OCI-LY3 (cell line): Measurements from ENCODE around the gene RTF2.

Source experiments
- EZH2phosphoT487 ChIP-seq: fragments of 200-600 bp; shearing (Covaris generic); IDR thresholded peaks from 2 replicates; pipeline ENCODE4 v1.6.1; 2018; ENCODE audit warnings: antibody characterized with exemption, mixed run types, low read depth
- TF ChIP-seq, protein P1 (sequence below): fragments of 200-600, 300-600 bp; sonication (generic); IDR thresholded peaks from 2 replicates; pipeline ENCODE4 v1.5.1; 2014; ENCODE audit warnings: antibody characterized with exemption, low read length, low read depth

DNA sequence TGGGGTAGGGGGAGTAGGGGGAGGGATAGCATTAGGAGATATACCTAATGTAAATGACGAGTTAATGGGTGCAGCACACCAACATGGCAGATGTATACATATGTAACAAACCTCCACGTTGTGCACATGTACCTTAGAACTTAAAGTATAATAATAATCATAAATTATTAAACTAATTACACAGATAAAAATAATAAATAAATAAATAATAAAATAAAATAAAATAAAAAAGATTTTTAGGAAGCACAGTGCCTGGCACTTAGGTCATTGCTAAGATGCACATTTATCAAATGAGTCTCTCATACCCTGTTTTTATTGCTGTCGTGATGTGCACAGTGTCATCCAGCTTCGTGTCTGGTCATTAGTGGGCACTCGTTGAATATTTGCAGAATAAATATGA lies 19.0 kb upstream of the RTF2 start:
- TF ChIP-seq, protein P1, sequence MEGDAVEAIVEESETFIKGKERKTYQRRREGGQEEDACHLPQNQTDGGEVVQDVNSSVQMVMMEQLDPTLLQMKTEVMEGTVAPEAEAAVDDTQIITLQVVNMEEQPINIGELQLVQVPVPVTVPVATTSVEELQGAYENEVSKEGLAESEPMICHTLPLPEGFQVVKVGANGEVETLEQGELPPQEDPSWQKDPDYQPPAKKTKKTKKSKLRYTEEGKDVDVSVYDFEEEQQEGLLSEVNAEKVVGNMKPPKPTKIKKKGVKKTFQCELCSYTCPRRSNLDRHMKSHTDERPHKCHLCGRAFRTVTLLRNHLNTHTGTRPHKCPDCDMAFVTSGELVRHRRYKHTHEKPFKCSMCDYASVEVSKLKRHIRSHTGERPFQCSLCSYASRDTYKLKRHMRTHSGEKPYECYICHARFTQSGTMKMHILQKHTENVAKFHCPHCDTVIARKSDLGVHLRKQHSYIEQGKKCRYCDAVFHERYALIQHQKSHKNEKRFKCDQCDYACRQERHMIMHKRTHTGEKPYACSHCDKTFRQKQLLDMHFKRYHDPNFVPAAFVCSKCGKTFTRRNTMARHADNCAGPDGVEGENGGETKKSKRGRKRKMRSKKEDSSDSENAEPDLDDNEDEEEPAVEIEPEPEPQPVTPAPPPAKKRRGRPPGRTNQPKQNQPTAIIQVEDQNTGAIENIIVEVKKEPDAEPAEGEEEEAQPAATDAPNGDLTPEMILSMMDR = no peak
- TF ChIP-seq EZH2phosphoT487 = no peak
